Spleen (tissue), 7 donors: Measurements from ENCODE around the gene SLFN11.

Experiments
- POLR2A ChIP-seq, 3 donors: fragments of 450-650 bp; IDR thresholded peaks; one replicate each; pipeline ENCODE4 v1.5.1; 2017; ENCODE audit warnings: antibody characterized with exemption in 3 of 3, mild to moderate bottlenecking in 1 of 3
- POLR2AphosphoS5 ChIP-seq, 3 donors: sonication (generic); formaldehyde crosslinking; IDR thresholded peaks; one replicate each; pipeline ENCODE4 v1.5.1; 2017; ENCODE audit warnings: antibody characterized with exemption in 3 of 3
- TF ChIP-seq, protein P1 (sequence below), 11 experiments: fragments of 200-600 bp in 7 of 11; fragments of 450-650 bp in 4 of 11; sonication (generic) in 4 of 11; IDR thresholded peaks in 8 of 11; conservative IDR thresholded peaks in 3 of 11; 1 replicate in 7 of 11; 2 replicates in 4 of 11; pipeline versions ENCODE4 v1.4.0 to v1.8.0; 2016 to 2021; ENCODE audit warnings: antibody characterized with exemption in 11 of 11, inconsistent platforms in 4 of 11, mild to moderate bottlenecking in 1 of 11
- donor health status: DM: no; HTN: no; CAD: no; lungs with moderate emphysema.
- donor health status: DM: no; HTN: no; CAD: no.
- donor health status: DM: no; HTN: no; CAD: no.

DNA sequence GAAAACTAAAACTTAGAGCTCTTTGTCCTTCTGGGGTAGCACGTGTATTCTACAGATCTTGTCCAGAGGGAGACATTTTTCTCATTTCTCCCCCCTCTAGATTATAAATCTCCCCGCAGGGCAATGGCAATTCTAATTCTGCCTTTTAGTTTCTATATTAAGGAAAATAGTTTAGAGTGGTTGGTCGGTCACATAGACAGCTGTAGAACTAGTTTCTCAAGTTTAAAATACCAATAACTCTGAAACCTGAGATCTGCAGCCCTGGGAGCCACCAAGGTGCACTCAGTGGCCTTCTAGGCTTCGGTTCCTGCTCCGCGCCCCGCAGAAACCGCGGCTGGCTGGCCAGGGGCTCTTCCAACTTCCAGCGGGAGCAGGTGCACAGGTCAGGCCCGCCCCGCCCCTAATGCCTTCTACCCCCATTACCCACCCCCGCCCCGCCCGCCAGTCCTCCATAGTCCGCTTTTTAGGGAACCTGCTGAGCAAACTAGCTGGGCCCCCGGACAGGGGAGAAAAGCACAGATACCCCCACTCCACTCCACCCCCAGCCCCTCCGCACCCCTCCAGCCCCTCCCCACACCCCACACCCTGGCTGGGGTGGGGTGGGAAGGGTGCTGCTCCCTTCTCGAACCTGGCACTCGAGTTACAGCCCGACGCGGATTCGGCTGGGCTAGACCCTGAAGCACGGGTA lies 431 bp downstream of the SLFN11 start:
- TF ChIP-seq, protein P1, sequence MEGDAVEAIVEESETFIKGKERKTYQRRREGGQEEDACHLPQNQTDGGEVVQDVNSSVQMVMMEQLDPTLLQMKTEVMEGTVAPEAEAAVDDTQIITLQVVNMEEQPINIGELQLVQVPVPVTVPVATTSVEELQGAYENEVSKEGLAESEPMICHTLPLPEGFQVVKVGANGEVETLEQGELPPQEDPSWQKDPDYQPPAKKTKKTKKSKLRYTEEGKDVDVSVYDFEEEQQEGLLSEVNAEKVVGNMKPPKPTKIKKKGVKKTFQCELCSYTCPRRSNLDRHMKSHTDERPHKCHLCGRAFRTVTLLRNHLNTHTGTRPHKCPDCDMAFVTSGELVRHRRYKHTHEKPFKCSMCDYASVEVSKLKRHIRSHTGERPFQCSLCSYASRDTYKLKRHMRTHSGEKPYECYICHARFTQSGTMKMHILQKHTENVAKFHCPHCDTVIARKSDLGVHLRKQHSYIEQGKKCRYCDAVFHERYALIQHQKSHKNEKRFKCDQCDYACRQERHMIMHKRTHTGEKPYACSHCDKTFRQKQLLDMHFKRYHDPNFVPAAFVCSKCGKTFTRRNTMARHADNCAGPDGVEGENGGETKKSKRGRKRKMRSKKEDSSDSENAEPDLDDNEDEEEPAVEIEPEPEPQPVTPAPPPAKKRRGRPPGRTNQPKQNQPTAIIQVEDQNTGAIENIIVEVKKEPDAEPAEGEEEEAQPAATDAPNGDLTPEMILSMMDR (IDR thresholded peaks at IDR 0.05 in 8 of 11, conservative IDR thresholded peaks at IDR 0.05 in 3 of 11), result no peak
- TF ChIP-seq POLR2A (IDR thresholded peaks at IDR 0.05), result no peak
- TF ChIP-seq POLR2AphosphoS5 (IDR thresholded peaks at IDR 0.05), result no peak
